D721Med (cell line): ENCODE results near the gene RAB33B.
"Not testable (repeated sequence)": the region's sequence is repeated elsewhere in the genome, so short reads cannot be mapped to it uniquely, and the experiment has no call there.

Source experiments
- DNase-seq: peaks from one replicate; pipeline ENCODE4 v3.0.0; 2011; ENCODE audit warnings: low spot score; ENCODE audit not compliant: insufficient read length
- FAIRE-seq: peaks from 2 replicates; lab custom pipeline; 2011; peaks lifted over from hg19 to GRCh38; lab: Jason Lieb, UNC
- TF ChIP-seq, protein P1 (sequence below): IDR thresholded peaks from 2 replicates; pipeline ENCODE4 v1.5.1; 2012; ENCODE audit warnings: mild to moderate bottlenecking, control low read depth; ENCODE audit not compliant: insufficient read depth; ENCODE audit errors: missing control alignments

RAB33B gene

DNA sequence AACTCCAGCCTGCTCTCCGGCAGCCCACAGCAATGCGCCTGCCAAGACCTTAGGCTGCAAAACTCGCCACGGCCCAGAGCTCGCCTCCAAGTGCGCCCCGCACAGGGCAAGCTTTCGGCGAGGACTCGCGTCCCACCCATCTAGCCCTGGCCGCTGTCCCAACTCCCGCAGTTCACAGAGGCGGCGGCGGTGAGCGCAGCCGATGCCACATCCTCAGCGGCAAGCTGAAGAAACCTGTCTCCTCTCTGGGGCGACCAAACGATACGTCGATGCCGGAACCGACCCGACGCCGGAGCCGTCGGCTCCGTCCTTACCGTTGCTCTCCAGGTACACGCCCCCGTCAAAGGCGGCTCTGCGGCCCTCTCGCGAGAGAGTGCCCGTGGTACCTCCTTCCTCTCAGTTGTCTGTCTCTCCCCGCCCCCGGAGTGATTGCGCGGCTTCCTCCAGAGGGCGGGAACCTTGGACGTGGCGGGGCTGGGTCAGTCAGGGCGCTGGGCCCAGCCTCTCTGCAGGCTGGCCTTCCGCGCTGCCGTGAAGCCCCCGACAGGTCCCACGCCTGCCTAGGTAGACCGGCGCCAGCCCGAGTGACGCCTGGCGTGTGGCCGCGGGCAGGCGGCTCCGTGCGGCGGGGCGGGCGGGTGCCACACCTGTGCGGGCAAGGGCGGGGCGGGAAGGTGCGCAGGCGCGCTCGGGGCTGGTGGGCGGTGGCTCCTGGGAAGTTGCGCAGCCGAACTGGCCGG lies 380 bp upstream of the RAB33B start:
- DNase-seq (peak; percentile 82), FAIRE-seq (no peak)
- TF ChIP-seq, protein P1, sequence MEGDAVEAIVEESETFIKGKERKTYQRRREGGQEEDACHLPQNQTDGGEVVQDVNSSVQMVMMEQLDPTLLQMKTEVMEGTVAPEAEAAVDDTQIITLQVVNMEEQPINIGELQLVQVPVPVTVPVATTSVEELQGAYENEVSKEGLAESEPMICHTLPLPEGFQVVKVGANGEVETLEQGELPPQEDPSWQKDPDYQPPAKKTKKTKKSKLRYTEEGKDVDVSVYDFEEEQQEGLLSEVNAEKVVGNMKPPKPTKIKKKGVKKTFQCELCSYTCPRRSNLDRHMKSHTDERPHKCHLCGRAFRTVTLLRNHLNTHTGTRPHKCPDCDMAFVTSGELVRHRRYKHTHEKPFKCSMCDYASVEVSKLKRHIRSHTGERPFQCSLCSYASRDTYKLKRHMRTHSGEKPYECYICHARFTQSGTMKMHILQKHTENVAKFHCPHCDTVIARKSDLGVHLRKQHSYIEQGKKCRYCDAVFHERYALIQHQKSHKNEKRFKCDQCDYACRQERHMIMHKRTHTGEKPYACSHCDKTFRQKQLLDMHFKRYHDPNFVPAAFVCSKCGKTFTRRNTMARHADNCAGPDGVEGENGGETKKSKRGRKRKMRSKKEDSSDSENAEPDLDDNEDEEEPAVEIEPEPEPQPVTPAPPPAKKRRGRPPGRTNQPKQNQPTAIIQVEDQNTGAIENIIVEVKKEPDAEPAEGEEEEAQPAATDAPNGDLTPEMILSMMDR, result no peak

DNA sequence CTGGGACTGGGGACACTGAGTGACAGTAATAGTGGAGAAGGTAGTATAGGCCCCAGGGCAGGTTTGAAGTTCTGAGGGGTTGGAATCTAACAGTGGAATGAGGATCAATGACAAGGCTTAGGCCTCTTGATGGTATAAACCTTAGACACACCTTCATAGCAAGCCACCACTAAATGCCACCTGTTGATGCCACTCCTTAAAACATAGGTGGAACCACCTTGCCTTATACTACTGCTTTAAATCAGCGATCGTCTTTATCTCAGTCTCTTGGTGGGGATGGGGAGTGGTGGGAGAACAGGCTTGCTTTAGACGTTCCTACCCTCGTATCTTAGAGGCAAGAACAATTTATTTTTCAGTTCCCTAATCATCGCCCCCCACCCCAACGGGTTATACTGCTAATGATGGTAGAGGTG lies 1.2 kb downstream of the RAB33B start:
- FAIRE-seq (no peak), DNase-seq (no peak)
- TF ChIP-seq, protein P1, result no peak

DNA sequence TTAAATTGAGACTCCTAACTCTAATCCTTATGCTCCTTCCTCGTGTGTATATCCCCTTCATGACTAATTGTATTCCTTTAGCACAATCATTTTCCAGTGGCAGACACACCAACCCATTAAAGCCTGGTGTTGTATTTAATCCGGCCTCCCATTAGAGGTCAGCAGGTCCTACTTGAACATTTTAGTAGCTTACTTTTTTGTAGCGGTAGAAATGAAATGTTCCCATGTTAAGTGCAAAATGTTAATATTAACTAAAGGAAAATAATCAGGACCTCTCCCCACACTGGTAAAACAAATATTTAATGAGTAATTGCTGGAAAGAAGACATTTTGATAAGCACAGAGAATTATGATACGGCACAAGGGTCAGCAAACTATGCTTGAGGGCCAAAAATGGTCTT lies 3.4 kb downstream of the RAB33B start:
- DNase-seq (no peak), FAIRE-seq (no peak)
- TF ChIP-seq, protein P1, result no peak

DNA sequence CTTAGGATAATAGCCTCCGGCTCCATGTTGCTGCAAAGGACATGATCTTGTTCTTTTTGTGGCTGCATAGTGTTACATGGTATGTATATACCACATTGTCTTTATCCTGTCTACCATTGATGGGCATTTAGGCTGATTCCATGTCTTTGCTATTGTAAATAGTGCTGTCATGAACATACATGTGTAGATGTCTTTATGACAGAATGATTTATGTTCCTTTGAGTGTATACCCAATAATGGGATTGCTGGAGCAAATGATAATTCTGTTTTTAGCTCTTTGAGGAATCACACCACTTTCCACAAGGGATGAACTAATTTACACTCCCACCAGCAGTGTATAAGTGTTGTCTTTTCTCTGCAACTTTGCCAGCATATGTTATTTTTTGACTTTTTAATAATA lies 4.6 kb downstream of the RAB33B start:
- FAIRE-seq (no peak), DNase-seq (no peak)
- TF ChIP-seq, protein P1, result no peak

DNA sequence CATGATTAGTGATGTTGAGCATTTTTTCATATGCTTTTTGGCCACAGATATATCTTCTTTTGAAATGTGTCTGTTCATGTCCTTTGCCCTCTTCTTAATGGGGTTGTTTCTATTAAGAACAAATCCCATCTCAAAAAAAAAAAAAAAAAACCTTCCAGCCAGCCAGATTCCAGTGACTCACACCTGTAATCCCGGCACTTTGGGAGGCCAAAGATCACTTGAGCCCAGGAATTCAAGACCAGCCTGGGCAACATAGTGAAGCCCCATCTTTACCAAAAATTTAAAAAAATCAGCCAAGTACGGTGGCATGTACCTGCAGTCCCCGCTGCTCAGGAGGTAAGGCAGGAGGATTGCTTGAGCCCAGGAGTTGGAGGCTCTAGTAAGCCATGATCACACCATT lies 5.1 kb downstream of the RAB33B start:
- TF ChIP-seq, protein P1, result no peak
- DNase-seq, result no peak
- no peak for FAIRE-seq

DNA sequence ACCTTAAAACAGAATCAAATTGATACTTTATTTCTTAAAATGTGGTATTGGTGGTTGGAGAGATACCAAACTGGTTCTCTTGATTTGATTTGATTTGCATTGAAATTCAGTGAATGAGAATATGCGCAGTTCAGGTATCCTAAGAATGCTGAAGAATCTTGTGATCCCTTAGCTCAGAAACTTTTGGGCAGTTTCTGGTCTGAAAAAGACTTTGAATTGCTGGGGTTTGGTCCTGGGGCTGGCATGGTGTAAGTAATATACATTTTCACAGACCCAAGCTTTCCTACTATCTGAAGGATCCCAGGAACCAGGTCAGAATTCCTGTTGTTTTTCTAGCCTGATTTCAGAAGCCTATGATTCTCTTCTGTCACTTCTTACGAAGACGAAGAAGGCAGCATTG lies 6.6 kb downstream of the RAB33B start:
- DNase-seq (no peak), FAIRE-seq (no peak)
- TF ChIP-seq, protein P1, result no peak

DNA sequence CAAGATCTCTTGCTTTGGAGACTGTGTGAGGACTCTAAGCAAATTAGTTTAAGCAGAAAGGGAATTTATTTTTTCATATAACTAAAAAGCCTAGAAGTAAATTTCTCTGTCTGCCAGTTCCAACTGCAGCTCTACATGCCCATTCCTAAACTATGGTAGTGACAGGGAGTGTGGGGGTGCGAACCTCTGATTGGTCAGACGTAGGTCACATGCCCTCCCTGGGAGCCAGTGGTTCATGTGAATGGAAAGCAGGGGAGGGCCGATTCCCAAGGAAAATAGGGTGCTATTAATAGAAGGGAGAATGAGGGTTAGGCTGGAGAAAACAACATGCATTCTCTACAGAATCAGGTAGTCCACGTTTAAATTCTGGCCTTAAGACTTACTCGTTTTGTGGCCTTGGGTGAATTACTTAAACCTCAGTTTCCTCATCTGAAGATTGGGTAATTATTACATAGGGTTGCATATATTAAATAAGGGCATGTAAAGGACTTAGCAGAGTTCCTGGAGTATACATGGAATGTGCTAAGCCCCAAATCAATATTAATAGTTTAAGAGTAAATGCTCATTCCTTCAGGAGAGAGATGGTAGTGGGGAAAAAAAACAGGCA lies 7.2 kb downstream of the RAB33B start:
- TF ChIP-seq, protein P1, result no peak
- FAIRE-seq, result no peak
- no peak for DNase-seq

DNA sequence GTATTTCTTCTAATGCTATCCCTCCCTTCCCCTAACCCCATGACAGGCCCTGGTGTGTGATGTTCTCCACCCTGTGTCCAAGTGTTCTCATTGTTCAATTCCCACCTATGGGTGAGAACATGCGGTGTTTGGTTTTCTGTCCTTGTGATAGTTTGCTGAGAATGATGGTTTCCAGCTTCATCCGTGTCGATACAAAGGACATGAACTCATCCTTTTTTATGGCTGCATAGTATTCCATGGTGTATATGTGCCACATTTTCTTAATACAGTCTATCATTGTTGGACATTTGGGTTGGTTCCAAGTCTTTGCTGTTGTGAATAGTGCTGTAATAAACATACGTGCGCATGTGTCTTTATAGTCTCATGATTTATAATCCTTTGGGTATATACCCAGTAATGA lies 10.6 kb downstream of the RAB33B start:
- DNase-seq, FAIRE-seq: not testable (repeated sequence)
